Fibroblast of skin of right quadriceps (primary cell): ENCODE results near the gene PRKCE.
"Not testable (repeated sequence)": the region's sequence is repeated elsewhere in the genome, so short reads cannot be mapped to it uniquely, and the experiment has no call there.

ENCODE experiments used
- DNase-seq: peaks from one replicate; pipeline ENCODE4 v3.0.0-alpha.2; 2013

The PRKCE gene

DNA sequence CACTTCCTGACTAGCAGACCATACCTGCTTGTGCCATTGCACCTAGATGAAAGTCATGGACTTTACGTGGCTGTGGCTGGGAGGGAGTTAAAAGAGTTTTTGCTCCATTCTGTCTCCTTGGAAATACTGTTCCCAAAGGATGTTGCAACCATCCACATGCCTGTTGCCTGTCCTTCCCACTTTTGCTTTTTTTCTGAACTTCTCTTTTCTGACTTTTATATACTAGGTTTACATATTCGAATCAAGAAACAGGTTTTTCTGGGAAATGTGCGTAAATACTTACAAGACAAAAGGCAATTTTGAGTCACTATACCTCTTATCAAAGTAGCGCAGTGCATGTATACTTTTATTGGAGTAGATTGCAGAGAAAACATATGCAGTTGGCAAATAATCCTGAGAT is 244.8 kb downstream of the PRKCE start:
- no peak for DNase-seq

DNA sequence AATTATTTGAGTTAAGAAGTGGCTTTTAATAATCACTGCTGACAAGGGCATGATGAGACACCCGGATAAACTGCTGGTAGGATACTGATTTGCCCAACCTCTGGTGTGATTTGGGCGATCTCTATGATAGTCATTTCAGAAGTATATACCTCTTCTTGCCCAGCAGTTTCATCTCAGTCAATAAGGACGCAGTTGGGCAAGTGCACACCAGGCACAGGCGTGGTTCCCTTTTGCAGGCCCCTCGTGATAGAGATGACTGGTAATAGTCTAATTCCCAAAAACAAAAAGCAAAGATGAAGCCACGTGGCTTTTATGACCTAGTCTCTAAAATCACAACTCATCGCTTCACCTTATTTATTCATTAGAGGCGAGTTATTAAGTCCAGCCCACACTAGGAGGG is 246.4 kb downstream of the PRKCE start:
- no peak for DNase-seq

DNA sequence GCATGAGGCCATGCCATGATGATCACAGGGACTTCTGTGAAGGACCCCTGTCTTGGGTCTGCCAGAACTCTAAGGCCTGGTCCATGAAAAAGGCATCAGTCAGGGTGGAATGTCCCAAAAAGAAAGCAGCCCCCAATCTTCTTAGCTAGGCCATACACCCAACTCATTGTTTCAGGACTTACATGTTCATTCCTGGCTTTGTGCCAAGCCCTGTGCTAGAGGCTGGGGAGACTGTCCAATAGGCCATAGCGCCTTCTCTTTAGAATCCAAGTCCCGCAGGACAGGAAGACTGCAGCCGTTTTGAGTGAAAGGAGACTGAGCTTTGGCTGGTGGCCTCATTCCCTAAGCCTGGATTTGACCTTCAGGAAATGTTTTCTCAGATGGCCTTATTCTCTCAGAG is 247.3 kb downstream of the PRKCE start:
- no peak for DNase-seq

DNA sequence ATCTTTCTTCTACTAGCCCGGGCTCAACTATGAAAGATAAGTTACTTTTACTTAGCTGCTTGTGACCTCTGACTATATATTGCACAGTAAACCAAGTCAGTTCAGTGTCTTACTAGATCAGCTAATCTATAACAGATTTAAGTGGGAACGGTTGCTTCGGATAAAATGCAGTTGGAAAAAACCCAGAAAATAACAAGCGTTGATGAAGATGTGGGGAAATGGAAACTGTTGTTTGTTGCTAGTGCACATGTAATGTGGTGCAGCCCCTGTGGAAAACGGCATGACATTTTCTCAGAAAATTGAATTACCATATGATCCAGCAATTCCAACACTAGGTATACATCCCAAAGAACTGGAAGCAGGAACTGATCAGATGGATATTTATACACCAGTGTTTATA is 248.5 kb downstream of the PRKCE start:
- DNase-seq, result no peak

DNA sequence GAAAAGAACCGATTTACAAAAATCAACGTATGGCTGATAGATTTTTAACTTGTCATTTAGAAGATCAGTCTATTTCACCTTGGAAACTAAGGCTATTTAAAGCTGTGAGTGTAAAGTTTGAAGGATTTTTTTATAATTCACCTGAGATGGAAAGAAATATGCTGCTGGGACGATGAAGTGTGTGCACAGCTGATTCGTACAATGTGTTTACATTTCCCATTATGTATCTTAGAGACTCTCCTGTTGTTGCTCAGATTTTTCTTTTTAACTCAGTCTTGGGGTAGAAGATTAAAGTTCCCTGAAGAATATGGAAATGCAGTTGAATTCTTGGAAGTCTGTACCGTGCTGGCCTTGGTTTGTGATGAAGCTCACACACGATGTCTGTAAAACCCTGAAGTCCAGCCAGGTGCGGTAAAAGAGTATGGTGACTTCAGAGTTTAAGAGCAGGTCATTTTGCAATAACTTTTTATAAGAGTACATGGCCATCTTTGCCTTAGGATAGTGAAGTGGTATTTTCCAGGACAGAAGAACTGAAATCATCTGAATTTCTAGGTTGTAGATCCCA is 250.1 kb downstream of the PRKCE start:
- DNase-seq, result no peak

DNA sequence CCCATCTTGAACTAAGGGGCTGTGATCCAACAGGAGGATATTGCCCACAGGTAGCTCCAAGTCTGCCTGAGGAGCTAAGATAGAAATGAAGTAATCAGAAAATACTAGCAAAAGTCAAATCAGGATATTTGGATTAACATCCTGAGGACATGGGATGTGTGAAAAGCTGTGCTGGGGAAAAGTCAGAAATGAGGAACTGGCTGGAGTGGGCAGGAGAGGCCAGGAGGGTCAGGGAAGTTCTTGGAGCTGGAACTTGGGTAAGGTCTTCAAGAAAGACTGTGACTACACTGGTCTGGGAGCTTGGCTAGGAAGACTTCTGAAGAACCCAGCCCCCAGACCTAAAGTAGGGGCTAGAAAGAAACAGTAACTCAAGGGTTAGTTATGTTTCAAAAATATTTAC is 250.9 kb downstream of the PRKCE start:
- DNase-seq, result no peak

DNA sequence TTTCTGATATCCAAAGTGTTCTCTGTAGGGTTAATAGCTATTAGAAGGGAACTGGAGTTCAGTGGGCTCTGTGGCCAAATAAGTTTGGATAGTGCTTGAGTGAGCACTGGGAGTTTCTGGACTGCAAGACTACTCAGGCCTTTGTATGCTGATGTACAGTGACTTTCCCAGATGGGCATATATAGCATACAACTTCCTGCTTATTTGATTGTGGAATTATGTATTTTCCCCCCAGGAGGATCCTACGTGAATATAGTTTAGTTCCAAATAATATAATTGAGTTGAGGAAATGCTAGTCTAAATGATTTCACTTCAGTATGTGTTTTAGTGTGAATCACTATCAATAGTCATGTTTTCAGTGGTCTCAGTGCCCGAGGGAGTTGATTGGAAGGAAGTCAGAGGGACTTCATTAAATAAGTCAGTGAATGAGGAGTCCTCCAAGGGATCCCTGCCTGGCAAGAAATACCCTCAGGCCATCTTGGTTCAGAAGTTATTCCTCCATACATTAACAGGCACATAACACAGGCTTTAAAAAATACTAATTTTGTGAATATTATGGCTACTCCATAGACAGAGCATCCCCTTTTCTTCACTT is 251.4 kb downstream of the PRKCE start:
- peak; percentile 30 for DNase-seq

DNA sequence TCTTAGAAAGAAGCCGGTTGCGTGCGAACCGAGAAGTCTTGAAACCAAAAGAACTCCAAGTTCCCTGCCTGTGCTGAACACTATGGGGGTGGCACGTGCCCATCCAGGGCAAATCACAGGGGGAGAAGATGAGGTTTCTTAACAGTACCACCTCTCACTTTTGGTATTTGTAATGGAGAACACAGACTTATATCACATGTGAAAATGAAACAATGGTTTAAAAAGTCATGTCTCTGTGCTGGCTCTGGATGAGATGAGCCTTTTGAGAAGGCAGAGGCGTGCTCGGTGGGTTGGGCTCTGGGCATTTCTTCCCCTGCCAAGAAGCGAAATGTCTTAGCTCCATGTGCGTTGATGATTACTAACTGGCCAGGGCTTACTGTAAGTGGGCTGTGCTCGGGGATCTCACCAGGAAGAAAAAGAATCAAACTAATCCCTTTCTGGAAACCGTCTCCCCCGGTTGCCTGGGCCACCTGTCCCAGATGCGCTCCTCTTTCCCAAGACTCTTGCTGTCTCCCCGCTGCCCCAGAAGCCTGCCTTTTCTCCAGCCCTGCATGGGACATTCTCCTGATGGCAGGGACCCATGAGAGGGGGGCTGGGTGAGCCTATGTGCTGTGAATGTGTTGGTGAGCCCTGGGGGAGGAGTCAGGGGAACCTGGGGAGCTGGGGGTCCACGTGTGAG is 252.9 kb downstream of the PRKCE start:
- DNase-seq, result peak; percentile 14

DNA sequence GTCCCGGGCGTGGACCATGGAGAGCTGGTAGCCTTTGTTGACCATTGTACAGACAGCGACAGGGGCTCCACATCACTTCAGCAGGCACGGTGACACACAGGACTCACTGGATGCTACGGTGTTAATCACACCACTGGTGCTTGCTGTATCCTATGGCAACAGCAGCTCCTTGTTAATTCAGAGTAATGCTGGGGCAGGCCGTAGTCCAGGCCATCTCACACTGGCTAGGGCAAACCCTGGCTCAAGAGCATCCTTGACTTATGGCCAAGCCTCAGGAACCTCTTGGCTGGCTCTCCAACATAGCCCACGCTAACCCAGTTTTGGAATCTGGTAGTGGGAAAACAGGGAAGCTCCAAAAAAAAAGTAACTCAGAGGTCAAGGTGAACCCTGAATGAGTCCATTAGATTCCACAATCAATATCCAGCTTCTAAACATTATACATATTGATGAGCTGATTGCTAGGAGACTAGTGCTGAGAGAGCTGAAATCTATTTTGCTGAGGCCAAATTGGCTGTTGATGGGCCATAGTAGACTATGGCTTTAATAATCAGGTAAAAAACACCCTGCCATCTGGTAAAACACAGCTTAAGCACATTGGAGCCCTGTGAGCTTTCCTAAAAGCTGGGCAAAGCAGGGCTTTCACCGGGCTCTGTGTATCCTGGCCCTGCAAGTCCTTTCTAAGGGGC is 253.6 kb downstream of the PRKCE start:
- DNase-seq, result no peak

DNA sequence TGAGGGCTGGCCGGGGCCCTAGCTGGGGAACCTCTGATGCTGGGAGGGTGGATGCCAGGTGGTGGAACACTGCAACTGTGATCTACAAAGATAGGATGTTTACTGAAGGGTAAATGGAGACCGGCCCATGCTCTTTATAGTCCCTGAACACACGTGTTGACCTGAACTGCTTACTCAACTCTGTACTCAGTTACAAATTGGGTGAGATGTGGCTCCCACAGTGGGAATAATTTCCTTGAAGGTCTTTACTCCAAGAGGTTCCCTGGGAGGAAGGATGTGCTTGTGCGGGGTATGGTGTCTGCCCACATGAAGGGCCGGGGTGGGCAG is 254.1 kb downstream of the PRKCE start:
- no peak for DNase-seq

DNA sequence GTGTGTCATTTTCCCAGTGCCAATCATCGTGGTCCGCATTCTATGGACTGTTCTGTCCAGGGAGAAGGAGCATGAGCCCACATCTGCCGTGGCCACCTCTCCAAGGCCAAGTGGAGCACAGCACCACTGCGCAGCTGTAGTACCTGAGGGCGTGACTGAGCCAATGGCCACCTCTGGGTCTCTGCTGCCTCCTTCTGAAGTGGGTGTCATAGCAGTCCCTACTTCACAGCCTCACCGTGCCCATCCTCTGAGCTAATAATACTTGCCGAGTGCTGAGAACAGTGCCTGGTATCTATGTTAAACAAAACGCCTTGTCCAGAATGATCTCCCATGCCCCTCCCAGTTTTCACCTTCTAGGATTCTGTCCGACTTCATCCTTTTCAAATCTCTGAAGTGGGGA is 256.1 kb downstream of the PRKCE start:
- DNase-seq, result no peak

DNA sequence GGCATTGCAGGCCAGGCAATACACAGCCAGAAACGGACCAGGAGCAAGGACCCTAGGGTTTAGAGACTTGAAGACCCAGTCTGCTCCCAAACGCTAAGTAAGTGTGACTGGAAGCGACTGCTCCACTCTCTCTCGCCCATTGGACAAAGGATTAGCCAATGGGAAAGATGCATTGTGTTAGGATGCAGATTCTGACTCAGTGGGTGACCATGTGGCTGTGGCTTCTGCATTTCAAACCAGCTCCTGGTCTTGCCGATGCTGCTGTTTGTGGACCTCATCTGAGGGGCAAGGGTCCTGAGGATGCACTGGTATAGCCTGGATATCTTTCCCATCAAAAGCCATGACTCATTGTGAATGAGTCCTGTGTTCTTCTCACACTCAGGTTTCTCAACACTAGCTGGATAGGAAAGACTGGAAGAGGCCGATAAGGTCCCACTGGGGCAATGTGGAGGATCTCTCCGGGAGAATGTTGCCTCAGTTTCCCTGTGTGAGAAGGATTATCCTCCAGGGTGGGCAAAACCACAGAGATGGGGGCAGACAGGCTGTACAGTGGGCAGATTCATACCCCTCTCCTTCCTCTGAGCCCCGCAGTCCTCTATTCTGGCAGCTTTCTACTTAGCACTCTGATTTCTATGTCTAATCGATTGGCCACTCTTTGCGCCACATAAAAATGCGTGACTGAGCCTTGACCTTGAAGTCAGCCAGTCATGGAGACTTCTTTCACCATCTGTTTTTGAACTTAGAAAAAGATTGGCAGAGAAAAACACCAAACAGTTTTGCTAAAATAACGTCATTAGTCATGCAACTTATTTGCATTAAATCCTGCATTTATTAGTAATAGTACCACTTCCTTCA is 257.1 kb downstream of the PRKCE start:
- DNase-seq, result no peak

DNA sequence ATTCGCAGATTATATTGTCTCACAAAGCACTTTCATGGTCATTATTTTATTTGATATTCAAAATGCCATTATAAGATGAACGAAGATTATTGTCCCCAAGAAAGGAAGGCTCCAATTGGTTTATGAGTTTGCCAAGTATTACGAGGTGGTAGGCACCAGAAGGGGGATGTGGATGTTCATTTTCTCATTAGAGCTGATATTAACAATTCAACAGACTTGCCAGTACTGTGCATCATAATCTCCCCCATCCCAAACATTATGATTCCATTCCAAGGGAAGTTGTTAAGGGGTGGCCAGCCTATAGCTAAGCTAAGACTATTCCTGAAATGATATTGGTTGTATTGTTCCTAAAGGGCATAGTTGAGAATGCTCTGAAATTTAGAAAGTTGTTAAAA is 257.7 kb downstream of the PRKCE start:
- no peak for DNase-seq

DNA sequence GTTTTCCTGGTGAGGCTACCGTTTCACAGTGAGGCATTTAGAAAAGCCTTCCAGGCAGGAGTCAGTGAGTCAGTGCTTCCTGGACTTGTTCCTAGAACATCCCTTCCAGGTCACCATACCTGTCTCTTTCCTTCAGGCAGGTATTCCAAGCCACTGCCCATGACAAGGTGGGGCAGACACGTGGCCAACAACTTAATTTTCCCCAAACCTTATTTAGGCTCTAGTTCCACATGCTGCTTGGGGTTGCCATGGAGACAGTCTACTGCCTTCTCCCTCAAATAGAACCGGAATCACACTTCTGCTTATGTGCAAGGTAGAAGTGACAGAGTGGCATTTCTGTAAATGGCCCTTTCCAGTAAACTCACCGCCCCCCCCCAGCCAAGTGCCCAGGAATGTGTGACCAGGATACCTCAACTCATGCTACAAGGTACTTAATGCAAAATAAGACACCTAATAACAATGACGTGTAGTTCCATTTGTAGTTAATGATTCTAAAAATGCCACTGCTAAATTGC is 258.3 kb downstream of the PRKCE start:
- no peak for DNase-seq

DNA sequence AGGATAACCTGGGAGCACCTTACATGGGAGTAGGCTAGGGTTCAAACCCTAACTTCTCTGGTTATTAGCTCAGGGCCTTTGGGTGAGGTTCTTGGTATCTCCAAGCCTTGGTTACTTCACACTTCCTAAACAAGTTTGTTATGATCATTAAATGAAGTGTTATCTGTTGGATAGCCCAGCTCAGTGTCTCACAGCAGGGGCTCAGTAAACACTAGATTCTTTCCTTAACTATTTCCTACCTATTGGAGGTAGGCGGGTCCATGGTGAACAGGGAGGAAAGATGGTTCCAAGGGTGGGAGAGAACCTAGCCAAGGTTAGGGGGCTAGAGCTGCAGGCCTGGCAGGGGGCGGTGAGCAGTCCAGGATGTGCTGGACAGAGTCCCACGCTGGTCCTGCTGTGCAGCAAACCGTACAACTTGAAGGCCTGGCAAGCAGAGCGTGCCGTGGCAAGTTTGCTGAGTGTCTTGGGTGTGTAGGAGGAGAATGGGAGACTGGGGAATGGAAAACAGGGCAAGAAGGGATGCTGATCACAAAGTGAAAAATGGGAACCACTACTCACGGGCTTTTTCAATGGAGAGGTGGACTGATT is 259.1 kb downstream of the PRKCE start:
- DNase-seq, result no peak

DNA sequence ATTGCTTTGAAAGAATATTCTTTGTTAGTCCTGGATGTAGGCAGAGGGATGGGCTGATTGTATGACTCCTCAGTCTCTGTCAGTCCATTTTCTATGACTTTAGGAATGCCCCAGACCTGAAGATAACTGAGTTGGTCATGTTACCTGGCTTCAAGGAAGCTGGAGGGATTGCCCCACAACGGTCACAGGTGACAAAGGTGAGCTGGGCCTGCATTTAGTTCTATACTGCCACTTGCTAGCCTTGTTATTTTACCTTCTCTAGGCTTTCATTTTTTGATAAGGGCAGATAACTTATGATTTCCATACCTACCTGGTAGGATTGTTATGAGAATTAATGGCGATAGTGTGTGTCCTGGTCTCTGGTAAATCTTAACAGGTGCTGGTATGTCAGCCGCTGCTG is 260.1 kb downstream of the PRKCE start:
- no peak for DNase-seq

DNA sequence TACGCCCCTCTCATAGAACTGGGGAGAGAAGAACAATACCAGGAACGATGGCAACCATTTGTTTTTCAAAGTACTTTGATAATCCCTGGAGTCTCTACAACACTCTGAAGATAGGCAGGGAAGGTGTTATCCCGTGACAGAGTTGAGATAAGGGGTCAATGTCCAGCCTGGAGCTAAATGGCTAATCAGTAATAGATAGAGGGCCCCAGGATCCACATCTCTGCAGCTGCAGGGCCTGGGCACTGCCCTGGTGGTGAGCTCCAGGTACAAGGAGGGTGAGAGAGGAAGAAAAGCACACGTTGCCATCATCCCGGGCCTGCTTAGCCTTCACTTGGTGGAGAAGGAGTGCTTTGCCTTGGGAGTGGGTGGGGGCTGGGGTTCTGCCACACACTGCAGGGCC is 260.6 kb downstream of the PRKCE start:
- no peak for DNase-seq

DNA sequence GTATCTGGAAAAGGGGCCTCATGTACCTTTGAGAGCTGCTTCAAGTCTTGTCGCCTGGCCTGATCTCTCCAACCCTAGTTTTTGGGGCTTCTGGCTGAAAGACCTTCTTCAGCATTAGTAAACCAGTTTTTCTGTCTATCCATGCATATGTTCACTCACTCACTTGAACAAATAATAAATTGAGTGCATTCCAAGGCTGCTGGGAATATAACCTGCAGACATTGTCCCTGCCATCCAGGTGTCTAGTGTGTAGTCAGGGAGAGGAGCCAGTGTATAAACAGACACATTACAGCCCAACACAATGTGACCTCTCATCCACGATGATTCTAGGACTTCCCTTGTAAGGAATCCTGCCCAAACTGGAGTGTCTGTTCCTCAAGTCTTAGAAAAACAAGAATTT is 262.1 kb downstream of the PRKCE start:
- DNase-seq, result no peak

DNA sequence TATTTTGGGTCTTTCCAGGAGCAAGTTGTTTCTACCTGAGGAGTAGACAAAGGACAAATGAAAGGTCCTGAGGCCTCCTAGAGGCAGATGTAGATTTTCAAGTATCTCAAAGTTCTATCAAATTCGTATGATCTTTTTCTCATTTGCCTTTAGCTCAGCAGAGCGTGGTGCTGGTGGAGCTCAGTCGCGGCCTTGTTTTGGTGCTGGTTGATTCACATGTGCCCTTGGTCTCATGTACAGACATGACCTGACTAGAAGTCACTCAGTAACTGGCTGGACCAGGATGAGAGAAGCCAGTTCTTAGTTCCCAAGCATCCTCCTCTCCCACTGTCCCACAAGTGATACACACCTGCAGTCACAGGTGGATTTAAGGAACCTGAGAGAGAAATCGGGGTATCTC is 264.0 kb downstream of the PRKCE start:
- no peak for DNase-seq

DNA sequence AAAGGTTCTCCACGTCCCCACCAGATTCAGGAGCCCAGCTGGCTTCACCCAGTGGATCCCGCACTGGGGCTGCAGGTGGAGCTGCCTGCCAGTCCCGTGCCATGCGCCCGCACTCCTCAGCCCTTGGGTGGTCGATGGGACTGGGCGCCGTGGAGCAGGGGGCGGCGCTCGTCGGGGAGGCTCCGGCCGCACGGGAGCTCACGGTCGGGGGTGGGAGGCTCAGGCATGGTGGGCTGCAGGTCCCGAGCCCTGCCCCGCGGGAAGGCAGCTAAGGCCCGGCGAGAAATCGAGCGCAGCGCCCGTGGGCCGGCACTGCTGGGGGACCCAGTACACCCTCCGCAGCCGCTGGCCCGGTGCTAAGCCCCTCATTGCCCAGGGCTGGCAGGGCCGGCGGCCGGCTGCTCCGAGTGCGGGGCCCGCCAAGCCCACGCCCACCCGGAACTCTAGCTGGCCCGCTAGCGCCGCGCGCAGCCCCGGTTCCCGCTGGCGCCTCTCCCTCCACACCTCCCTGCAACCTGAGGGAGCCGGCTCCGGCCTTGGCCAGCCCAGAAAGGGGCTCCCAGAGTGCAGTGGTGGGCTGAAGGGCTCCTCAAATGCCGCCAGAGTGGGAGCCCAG is 266.2 kb downstream of the PRKCE start:
- not testable (repeated sequence) for DNase-seq

DNA sequence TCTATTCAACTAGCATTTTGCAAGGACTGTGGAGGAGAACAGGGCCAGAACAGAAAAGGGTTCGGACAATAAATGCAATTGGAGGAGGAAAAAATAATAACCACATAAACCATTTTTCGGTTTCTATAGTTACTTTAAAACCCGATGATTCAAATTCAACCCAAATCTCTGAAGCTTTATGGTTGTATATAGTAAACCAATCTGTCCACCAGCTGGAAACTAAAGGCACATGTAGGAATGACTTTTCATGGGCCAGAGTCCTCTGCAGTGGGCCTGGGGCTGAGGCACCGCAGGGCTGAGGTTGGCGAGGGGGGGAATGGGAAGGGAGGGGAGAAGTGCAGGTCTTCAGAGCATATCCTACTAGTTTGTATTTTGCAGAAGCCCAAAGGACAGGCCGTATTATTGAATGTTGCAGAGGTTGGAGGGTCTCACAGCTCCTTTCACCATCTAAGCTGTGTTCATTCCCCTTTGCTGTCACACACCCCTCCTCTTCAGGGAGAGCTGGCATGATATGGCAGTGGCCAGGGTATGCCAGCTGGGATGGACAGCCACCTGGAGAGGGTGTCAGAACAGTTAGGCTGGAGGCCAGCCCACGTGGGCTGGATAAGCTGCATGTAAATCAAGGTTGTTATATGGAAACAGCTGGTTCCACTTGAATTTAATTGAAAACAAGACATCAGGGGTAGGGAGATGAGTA is 267.1 kb downstream of the PRKCE start:
- no peak for DNase-seq

DNA sequence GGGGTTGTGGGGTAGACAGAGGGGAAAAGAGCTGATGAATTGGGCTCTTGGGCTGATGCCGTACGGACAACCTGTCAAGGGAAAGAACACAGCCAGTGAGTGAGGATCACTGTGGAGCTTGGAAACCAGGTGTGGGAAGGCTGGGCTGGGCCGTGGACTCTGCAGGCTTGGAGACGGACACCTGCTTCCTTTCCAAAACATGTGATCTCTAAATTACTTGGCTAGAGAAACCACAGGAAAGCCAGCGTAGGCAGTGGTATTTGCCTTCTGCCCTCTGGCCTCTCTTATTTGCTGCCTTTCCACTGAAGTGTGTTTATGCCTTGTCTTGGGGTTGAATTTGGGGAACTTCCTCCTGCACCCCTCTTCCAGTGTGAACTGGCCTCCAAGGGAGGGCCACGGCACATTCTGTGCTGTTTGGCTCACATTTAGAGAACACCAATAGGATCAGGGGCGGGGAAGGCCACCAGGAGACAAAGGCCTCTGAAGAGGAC is 267.7 kb downstream of the PRKCE start:
- DNase-seq, result no peak
